HepG2 (cell line): Measurements from ENCODE around the gene CDC42EP5. TPM values are rescaled to one million over a fixed set of nuclear protein-coding genes. Genes with fewer than 3 reads are reported as not detected.

Source experiments
- KMT2B ChIP-seq: IDR thresholded peaks from 2 replicates; pipeline ENCODE4 v1.6.1; 2016; ENCODE audit warnings: missing genetic modification reagents, missing compliant biosample characterization
- MTF1 ChIP-seq: sonication (generic); formaldehyde crosslinking; IDR thresholded peaks from 2 replicates; pipeline ENCODE4 v1.5.0; 2020; ENCODE audit warnings: missing genetic modification reagents
- NCOR1 ChIP-seq: fragments of 200-600 bp; sonication (generic); IDR thresholded peaks from 2 replicates; pipeline ENCODE4 v1.7.0; 2017; ENCODE audit warnings: antibody characterized with exemption, low read length, borderline replicate concordance
- PAWR ChIP-seq: sonication (generic); formaldehyde crosslinking; IDR thresholded peaks from 2 replicates; pipeline ENCODE4 v1.4.0; 2020; ENCODE audit warnings: missing genetic modification reagents, mild to moderate bottlenecking, borderline replicate concordance
- RARA ChIP-seq: IDR thresholded peaks from 2 replicates; pipeline ENCODE4 v1.6.1; 2016; ENCODE audit warnings: missing genetic modification reagents, missing compliant biosample characterization
- ZBTB38 ChIP-seq: sonication (generic); formaldehyde crosslinking; IDR thresholded peaks from 2 replicates; pipeline ENCODE4 v1.5.1; 2020; ENCODE audit warnings: mild to moderate bottlenecking, missing genetic modification reagents
- ZFP1 ChIP-seq: IDR thresholded peaks from 2 replicates; pipeline ENCODE4 v1.6.1; 2016
- polyA plus RNA-seq, 8 experiments: library from polyadenylated mRNA; depleted of rRNA in 3 of 8; stranded (reverse) in 7 of 8; unstranded in 1 of 8; fragments of >200 nt; fragmentation: Illumina TruSeq in 4 of 8; extraction: Trizol in 4 of 8; gene quantifications; 2 replicates each; pipeline versions ENCODE4 v1.2.1 to v1.2.3, GENCODE V29; 2011 to 2016; ENCODE audit warnings: low read depth in 4 of 8, missing spikeins in 1 of 8, mixed read lengths in 1 of 8; ENCODE audit not compliant: insufficient read depth in 1 of 8
- total RNA-seq, 5 experiments: library from RNA; depleted of rRNA; stranded (reverse); fragments of >200 nt; fragmentation: Illumina TruSeq; extraction: Trizol; gene quantifications; 2 replicates each; pipeline ENCODE4 v1.2.3, GENCODE V29; 2016; ENCODE audit warnings: low read depth in 1 of 5
- TF ChIP-seq, protein P1 (sequence below), 2 experiments: sonication (generic) in 1 of 2; formaldehyde crosslinking in 1 of 2; IDR thresholded peaks; 2 replicates each; pipeline versions ENCODE4 v1.6.1 to v1.9.0; 2014 to 2022; ENCODE audit warnings: antibody characterized with exemption in 1 of 2, borderline replicate concordance in 1 of 2, inconsistent platforms in 1 of 2, low read depth in 1 of 2, missing genetic modification reagents in 1 of 2
- TF ChIP-seq, protein P2 (sequence below): sonication (generic); formaldehyde crosslinking; IDR thresholded peaks from 2 replicates; pipeline ENCODE4 v1.4.0; 2020; ENCODE audit warnings: missing genetic modification reagents
- TF ChIP-seq, protein P3 (sequence below): sonication (generic); formaldehyde crosslinking; IDR thresholded peaks from 2 replicates; pipeline ENCODE4 v1.5.0; 2020; ENCODE audit warnings: mild to moderate bottlenecking, missing genetic modification reagents, borderline replicate concordance
- TF ChIP-seq, protein P4 (sequence below): sonication (generic); formaldehyde crosslinking; IDR thresholded peaks from 2 replicates; pipeline ENCODE4 v1.4.0; 2020; ENCODE audit warnings: missing genetic modification reagents
- TF ChIP-seq, protein P5 (sequence below): sonication (generic); formaldehyde crosslinking; IDR thresholded peaks from 2 replicates; pipeline ENCODE4 v1.5.0; 2020; ENCODE audit warnings: mild to moderate bottlenecking, missing genetic modification reagents, moderate library complexity

Gene CDC42EP5
- total and polyA plus RNA-seq, 2 of the 13 experiments (the other 11 are each of a cell fraction or from before 2014, with no cell fraction given), result 0.41 to 1.6 TPM

DNA sequence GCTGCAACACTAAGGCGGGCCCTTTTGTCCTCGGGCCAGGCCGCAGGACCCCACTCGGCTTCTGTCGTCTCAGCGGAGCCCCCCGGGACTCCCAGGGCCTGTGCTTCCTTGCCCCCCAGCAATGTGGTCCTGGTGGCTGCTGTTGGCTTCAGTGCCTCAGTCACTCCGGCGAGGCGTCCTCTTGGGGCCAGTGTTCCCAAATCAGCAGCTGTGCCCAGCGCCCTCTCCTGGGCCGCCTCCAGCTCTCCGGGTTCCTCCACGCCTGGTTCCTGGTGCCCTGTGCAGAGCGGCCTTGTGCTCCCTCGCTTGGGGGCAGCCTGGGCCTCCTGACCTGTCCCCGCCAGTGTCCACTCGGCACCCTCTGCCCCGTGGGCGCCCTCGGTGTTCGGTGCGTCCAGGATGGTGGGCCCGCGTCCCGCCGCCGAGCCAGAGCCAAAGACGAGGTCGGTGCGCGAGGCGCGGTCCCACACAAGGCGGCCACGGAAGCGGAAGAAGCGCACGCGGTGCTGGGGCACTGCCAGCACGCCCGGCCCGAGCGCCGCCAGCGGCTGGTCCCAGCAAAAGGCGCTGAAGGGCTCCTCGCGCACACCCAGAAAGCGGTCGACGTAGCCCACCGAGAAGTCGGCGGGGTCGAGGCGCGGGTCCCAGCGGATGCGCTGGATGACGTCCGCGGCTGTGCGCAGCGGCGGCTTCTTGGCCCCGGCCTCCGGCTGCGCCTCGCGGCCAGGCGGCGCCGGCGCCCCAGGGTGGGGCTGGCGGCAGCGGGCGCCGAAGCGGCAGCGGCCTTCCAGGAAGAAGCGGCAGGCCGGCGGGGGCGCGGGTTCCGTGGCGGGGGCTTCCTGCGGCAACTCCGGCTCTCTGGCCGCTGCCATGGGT is 10.2 kb downstream of the CDC42EP5 start (continued):
- TF ChIP-seq, protein P1, sequence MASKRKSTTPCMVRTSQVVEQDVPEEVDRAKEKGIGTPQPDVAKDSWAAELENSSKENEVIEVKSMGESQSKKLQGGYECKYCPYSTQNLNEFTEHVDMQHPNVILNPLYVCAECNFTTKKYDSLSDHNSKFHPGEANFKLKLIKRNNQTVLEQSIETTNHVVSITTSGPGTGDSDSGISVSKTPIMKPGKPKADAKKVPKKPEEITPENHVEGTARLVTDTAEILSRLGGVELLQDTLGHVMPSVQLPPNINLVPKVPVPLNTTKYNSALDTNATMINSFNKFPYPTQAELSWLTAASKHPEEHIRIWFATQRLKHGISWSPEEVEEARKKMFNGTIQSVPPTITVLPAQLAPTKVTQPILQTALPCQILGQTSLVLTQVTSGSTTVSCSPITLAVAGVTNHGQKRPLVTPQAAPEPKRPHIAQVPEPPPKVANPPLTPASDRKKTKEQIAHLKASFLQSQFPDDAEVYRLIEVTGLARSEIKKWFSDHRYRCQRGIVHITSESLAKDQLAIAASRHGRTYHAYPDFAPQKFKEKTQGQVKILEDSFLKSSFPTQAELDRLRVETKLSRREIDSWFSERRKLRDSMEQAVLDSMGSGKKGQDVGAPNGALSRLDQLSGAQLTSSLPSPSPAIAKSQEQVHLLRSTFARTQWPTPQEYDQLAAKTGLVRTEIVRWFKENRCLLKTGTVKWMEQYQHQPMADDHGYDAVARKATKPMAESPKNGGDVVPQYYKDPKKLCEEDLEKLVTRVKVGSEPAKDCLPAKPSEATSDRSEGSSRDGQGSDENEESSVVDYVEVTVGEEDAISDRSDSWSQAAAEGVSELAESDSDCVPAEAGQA (IDR thresholded peaks at IDR 0.05; ENCODE audit: low read depth), result no peak
- TF ChIP-seq, protein P1 (CRISPR knock-in tag; IDR thresholded peaks at IDR 0.05; ENCODE audit: borderline replicate concordance), result peak; percentile 71; the same call in 1 of the 2 replicates
- TF ChIP-seq, protein P2, sequence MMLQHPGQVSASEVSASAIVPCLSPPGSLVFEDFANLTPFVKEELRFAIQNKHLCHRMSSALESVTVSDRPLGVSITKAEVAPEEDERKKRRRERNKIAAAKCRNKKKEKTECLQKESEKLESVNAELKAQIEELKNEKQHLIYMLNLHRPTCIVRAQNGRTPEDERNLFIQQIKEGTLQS, result peak; percentile 57
- peak; percentile 78; the same call in 1 of the 2 replicates for TF ChIP-seq MTF1 (CRISPR knock-in tag)
- TF ChIP-seq NCOR1, result no peak
- TF ChIP-seq, protein P3, sequence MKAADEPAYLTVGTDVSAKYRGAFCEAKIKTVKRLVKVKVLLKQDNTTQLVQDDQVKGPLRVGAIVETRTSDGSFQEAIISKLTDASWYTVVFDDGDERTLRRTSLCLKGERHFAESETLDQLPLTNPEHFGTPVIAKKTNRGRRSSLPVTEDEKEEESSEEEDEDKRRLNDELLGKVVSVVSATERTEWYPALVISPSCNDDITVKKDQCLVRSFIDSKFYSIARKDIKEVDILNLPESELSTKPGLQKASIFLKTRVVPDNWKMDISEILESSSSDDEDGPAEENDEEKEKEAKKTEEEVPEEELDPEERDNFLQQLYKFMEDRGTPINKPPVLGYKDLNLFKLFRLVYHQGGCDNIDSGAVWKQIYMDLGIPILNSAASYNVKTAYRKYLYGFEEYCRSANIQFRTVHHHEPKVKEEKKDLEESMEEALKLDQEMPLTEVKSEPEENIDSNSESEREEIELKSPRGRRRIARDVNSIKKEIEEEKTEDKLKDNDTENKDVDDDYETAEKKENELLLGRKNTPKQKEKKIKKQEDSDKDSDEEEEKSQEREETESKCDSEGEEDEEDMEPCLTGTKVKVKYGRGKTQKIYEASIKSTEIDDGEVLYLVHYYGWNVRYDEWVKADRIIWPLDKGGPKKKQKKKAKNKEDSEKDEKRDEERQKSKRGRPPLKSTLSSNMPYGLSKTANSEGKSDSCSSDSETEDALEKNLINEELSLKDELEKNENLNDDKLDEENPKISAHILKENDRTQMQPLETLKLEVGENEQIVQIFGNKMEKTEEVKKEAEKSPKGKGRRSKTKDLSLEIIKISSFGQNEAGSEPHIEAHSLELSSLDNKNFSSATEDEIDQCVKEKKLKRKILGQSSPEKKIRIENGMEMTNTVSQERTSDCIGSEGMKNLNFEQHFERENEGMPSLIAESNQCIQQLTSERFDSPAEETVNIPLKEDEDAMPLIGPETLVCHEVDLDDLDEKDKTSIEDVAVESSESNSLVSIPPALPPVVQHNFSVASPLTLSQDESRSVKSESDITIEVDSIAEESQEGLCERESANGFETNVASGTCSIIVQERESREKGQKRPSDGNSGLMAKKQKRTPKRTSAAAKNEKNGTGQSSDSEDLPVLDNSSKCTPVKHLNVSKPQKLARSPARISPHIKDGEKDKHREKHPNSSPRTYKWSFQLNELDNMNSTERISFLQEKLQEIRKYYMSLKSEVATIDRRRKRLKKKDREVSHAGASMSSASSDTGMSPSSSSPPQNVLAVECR (CRISPR knock-in tag), result peak; percentile 84
- TF ChIP-seq, protein P4, sequence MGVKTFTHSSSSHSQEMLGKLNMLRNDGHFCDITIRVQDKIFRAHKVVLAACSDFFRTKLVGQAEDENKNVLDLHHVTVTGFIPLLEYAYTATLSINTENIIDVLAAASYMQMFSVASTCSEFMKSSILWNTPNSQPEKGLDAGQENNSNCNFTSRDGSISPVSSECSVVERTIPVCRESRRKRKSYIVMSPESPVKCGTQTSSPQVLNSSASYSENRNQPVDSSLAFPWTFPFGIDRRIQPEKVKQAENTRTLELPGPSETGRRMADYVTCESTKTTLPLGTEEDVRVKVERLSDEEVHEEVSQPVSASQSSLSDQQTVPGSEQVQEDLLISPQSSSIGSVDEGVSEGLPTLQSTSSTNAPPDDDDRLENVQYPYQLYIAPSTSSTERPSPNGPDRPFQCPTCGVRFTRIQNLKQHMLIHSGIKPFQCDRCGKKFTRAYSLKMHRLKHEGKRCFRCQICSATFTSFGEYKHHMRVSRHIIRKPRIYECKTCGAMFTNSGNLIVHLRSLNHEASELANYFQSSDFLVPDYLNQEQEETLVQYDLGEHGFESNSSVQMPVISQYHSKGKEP (CRISPR knock-in tag), result no peak
- TF ChIP-seq PAWR (CRISPR knock-in tag), result no peak
- TF ChIP-seq, protein P5, sequence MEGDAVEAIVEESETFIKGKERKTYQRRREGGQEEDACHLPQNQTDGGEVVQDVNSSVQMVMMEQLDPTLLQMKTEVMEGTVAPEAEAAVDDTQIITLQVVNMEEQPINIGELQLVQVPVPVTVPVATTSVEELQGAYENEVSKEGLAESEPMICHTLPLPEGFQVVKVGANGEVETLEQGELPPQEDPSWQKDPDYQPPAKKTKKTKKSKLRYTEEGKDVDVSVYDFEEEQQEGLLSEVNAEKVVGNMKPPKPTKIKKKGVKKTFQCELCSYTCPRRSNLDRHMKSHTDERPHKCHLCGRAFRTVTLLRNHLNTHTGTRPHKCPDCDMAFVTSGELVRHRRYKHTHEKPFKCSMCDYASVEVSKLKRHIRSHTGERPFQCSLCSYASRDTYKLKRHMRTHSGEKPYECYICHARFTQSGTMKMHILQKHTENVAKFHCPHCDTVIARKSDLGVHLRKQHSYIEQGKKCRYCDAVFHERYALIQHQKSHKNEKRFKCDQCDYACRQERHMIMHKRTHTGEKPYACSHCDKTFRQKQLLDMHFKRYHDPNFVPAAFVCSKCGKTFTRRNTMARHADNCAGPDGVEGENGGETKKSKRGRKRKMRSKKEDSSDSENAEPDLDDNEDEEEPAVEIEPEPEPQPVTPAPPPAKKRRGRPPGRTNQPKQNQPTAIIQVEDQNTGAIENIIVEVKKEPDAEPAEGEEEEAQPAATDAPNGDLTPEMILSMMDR (CRISPR knock-in tag), result peak; percentile 70
- peak; percentile 51 for TF ChIP-seq ZBTB38 (CRISPR knock-in tag)
- no peak for TF ChIP-seq ZFP1 (CRISPR knock-in tag)
- no peak for TF ChIP-seq RARA (CRISPR knock-in tag)
- TF ChIP-seq KMT2B (CRISPR knock-in tag), result no peak; the same call in 1 of the 2 replicates
